OCI-LY3 (cell line): ENCODE measurements around the gene CYTH1.

ENCODE experiments used
- H2AFZ ChIP-seq: fragments of 200-600, 300-600 bp; shearing (Covaris generic); 2 replicates; pipeline ENCODE4 v1.6.0; 2014; ENCODE audit warnings: antibody characterized with exemption, low read depth, low read length
- H3K27ac ChIP-seq: fragments of 200-600, 300-600 bp; sonication (generic); 2 replicates; pipeline ENCODE4 v1.5.1; 2014; ENCODE audit warnings: mild to moderate bottlenecking, low read length, moderate library complexity, mixed read lengths
- H3K27me3 ChIP-seq: fragments of 200-600, 300-600 bp; sonication (generic); 2 replicates; pipeline ENCODE4 v1.6.1; 2014; ENCODE audit warnings: low read depth, low read length, mixed read lengths
- H3K36me3 ChIP-seq: fragments of 200-600, 300-600 bp; sonication (generic); replicated peaks from 2 replicates; pipeline ENCODE3; 2014; ENCODE audit warnings: low read depth, low read length, mixed read lengths
- H3K4me1 ChIP-seq: fragments of 300-600, 200-600 bp; sonication (generic); 2 replicates; pipeline ENCODE4 v1.6.1; 2014; ENCODE audit warnings: low read length, mixed read lengths
- H3K4me2 ChIP-seq: fragments of 200-600, 300-600 bp; sonication (generic); 2 replicates; pipeline ENCODE4 v1.6.1; 2014; ENCODE audit warnings: low read length, mixed read lengths
- H3K4me3 ChIP-seq: fragments of 300-600, 200-600 bp; sonication (generic); 2 replicates; pipeline ENCODE4 v1.5.1; 2014; ENCODE audit warnings: antibody characterized with exemption, mild to moderate bottlenecking, low read length, moderate library complexity
- H3K79me2 ChIP-seq: fragments of 300-600, 200-600 bp; shearing (Covaris generic); 2 replicates; pipeline ENCODE4 v1.6.1; 2014; ENCODE audit warnings: mild to moderate bottlenecking, low read length, mixed read lengths
- H3K9ac ChIP-seq: fragments of 300-600, 200-600 bp; shearing (Covaris generic); 2 replicates; pipeline ENCODE4 v1.6.0; 2014; ENCODE audit warnings: mild to moderate bottlenecking, low read length, moderate library complexity
- H3K9me3 ChIP-seq: fragments of 200-600, 300-600 bp; shearing (Covaris generic); 2 replicates; pipeline ENCODE4 v1.6.1; 2014; ENCODE audit warnings: low read length, mixed read lengths; ENCODE audit not compliant: insufficient read depth
- H4K20me1 ChIP-seq: fragments of 200-600, 300-600 bp; sonication (generic); 2 replicates; pipeline ENCODE4 v1.6.1; 2016; ENCODE audit warnings: low read length, mixed read lengths; ENCODE audit not compliant: insufficient read depth
- EZH2phosphoT487 ChIP-seq: fragments of 200-600 bp; shearing (Covaris generic); IDR thresholded peaks from 2 replicates; pipeline ENCODE4 v1.6.1; 2018; ENCODE audit warnings: antibody characterized with exemption, mixed run types, low read depth
- TF ChIP-seq, protein P1 (sequence below): fragments of 200-600, 300-600 bp; sonication (generic); IDR thresholded peaks from 2 replicates; pipeline ENCODE4 v1.5.1; 2014; ENCODE audit warnings: antibody characterized with exemption, low read length, low read depth

CYTH1 gene

DNA sequence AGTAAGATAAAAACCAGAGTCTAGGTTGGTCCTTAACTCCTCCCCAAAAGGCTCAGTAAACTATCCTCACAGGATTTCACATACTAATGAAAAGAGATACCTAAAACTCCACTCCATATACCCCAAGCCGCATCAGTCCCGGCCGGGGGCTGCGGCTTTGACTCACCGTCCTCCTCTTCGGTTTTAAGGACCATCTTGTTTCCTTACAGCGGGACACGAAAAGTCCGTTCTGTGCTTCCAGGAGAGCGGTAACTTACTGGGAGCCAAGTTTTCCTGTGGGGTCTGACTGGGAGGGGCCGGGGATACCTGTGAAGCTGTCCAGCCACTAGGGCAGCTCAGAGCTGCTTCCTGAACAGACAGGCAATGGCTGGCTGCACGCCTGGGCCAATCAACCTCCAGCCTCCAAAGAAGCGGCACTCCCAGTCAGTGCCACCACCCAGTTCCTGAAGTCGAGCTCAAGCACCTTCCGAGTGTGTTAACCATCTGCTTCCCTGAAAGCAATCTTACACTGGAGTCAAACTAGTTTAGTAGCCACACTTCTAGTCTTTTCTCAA, 45.5 kb downstream of the CYTH1 start:
- TF ChIP-seq, protein P1, sequence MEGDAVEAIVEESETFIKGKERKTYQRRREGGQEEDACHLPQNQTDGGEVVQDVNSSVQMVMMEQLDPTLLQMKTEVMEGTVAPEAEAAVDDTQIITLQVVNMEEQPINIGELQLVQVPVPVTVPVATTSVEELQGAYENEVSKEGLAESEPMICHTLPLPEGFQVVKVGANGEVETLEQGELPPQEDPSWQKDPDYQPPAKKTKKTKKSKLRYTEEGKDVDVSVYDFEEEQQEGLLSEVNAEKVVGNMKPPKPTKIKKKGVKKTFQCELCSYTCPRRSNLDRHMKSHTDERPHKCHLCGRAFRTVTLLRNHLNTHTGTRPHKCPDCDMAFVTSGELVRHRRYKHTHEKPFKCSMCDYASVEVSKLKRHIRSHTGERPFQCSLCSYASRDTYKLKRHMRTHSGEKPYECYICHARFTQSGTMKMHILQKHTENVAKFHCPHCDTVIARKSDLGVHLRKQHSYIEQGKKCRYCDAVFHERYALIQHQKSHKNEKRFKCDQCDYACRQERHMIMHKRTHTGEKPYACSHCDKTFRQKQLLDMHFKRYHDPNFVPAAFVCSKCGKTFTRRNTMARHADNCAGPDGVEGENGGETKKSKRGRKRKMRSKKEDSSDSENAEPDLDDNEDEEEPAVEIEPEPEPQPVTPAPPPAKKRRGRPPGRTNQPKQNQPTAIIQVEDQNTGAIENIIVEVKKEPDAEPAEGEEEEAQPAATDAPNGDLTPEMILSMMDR, result peak; percentile 10; the same call in 1 of the 2 replicates
- no peak for TF ChIP-seq EZH2phosphoT487
- Histone ChIP-seq H3K79me2 (peaks cover 99% of the 10 kb centered on the region), H4K20me1 (peaks cover 69% of the 10 kb centered on the region), H3K36me3 (peaks cover under 1% of the 10 kb centered on the region), H3K4me1 (peaks cover 44% of the 10 kb centered on the region), H3K27me3 (no peaks in the 10 kb centered on the region), H3K9me3 (no peaks in the 10 kb centered on the region), H3K27ac (peak overlapping the region; percentile 84), H2AFZ (no peak overlapping the region), H3K9ac (peak overlapping the region; percentile 77), H3K4me2 (peak overlapping the region; percentile 95), H3K4me3 (peak overlapping the region; percentile 79)

- no peak for TF ChIP-seq EZH2phosphoT487
- TF ChIP-seq, protein P1, result no peak
Measured at GRCh38 chr17:78735832-78736525, 46.1 kb downstream of the CYTH1 start.

GRCh38 chr17:78734793-78735641, 47.1 kb downstream of the CYTH1 start:
- Histone ChIP-seq H4K20me1 (peaks cover 64% of the 10 kb centered on the region), H3K79me2 (peaks cover 98% of the 10 kb centered on the region), H3K9me3 (no peaks in the 10 kb centered on the region), H3K9ac (peak overlapping the region; percentile 77), H3K27ac (peak overlapping the region; percentile 84), H3K4me1 (peaks cover 51% of the 10 kb centered on the region), H3K4me2 (peak overlapping the region; percentile 95), H3K27me3 (no peaks in the 10 kb centered on the region), H3K4me3 (peak overlapping the region; percentile 79), H2AFZ (no peak overlapping the region), H3K36me3 (no peaks in the 10 kb centered on the region)
- no peak for TF ChIP-seq EZH2phosphoT487
- TF ChIP-seq, protein P1, result no peak

More at GRCh38 chr17:78735832-78736525, 46.1 kb downstream of the CYTH1 start:
- Histone ChIP-seq H3K4me1 (peaks cover 47% of the 10 kb centered on the region), H3K4me2 (peak overlapping the region; percentile 95), H3K9ac (peak overlapping the region; percentile 77), H4K20me1 (peaks cover 70% of the 10 kb centered on the region), H2AFZ (no peak overlapping the region), H3K36me3 (no peaks in the 10 kb centered on the region), H3K79me2 (peaks cover 98% of the 10 kb centered on the region), H3K9me3 (no peaks in the 10 kb centered on the region), H3K4me3 (peak overlapping the region; percentile 79), H3K27me3 (no peaks in the 10 kb centered on the region), H3K27ac (peak overlapping the region; percentile 84)

DNA sequence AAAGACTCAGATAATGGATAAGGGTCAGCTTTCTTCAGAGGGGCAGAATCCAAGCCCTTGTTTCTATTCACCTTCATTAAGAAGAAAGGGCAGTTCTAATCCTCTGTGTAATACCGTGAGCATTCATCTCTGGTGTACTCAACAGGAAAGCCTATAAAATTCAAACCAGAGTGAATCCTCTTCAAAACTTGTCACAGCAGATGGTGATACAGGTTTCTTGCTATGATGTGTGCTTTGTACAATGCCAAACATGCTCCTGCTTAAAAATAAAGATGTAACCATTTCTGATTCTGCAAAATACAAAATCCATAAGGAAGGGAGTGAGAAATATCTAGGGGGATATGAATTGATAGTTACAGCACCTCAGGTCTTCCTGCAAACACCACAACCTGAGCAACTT, 49.7 kb downstream of the CYTH1 start:
- Histone ChIP-seq H3K27me3 (no peaks in the 10 kb centered on the region), H3K9ac (no peak overlapping the region), H3K79me2 (peaks cover 99% of the 10 kb centered on the region), H3K4me3 (no peak overlapping the region), H2AFZ (no peak overlapping the region), H3K9me3 (no peaks in the 10 kb centered on the region), H3K36me3 (peaks cover 3% of the 10 kb centered on the region), H3K4me1 (peaks cover 49% of the 10 kb centered on the region), H4K20me1 (peaks cover 71% of the 10 kb centered on the region), H3K4me2 (no peak overlapping the region), H3K27ac (no peak overlapping the region)
- TF ChIP-seq, protein P1, result no peak
- TF ChIP-seq EZH2phosphoT487, result no peak
